HG02943 (cell line): Measurements from ENCODE around the gene TMEM100.

Experiments used
- ATAC-seq: cut with Tn5 transposase; IDR thresholded peaks from one replicate; pipeline ENCODE4 v1.9.1; 2021; ENCODE audit warnings: mild to moderate bottlenecking, low read depth, moderate library complexity; ENCODE audit not compliant: unreplicated experiment

Gene TMEM100, protein sequence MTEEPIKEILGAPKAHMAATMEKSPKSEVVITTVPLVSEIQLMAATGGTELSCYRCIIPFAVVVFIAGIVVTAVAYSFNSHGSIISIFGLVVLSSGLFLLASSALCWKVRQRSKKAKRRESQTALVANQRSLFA

DNA sequence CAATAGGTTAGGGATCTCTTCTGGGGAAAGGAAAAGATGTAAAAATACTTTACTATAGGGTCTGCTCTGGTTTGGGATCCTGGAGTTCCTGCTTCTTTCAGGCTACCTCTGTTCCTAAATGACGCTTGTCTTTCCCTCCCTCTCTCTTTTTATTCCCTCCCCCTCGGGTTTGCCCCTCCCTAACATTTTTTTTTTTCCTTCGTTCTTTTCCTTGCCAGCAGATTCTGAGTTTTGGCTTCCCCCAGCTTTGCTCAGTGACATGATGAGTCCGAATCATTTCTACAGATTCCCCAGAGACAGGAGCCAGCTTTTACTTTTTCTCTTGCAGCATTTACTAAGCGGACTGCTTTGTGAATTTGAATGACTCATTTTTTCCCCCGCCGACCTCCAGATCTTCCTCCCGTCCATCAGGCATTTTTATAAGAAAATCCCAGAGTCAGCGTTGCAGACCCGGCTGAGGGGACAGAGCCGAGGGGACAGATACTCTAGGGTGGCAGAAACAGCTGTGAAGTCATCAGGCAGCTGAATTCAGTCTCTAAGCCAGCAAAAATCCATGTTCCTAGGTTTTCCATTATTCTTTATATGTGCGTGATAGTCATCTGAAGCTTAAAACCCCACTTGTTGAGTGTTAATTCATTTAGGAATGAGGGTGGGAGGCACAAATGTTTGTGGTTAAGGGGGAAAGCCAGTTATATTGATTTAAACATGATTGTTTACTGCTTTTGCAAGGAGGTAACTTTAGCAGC, at the start of gene TMEM100:
TSS of gene TMEM100 (minus strand) at position 123 of the 746 bp plus-strand sequence. CDS start 1,794 bp downstream, outside the sequence.
- no peak for ATAC-seq

DNA sequence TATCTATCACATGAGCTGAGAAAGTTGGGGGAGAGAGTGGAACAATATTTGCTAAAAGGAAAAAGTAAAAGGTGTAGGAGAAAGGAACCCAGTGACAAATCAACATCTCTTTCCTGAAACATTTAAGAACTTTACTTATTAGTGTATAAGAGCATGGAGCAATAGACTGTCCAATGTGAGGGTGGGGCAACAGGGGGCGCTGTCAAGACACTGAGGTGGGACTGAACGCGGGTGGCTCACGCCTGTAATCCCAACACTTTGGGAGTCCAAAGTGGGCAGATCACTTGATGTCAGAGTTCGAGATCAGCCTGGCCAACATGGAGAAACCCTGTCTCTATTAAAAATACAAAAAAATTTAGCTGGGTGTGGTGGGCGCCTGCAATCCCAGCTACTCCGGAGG, 49.4 kb upstream of the TMEM100 start:
- ATAC-seq: no peak

DNA sequence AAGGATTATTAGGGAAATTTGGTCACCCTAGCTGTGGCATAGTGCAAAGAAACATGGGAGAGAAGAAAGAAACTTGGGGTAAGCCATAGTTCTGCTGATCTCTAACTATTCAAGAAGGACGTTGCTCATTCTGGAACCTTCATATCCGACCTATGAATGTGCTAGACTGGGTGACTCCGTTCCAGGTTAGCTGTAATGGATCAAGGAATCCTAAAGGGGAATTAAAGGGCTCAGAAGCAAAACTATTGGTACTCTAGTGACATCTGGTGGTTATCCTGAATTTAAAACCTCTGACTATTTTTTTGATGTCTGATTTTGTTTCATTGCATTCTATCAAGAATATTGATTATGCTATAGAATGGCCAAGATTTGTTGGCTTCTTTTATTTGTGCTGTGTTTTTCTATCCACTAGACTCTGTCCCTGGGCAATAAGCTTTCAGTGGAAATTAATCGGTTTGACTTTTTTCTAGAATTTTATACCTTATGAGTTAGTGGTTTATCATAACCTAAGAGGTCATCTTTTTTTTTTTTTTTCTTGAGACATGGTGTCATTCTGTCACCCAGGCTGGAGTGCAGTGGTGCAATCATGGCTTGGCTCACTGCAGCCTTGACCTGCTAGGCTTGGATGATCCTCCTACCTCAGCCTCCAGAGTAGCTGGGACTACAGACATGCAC, 47.7 kb upstream of the TMEM100 start:
- no peak for ATAC-seq

DNA sequence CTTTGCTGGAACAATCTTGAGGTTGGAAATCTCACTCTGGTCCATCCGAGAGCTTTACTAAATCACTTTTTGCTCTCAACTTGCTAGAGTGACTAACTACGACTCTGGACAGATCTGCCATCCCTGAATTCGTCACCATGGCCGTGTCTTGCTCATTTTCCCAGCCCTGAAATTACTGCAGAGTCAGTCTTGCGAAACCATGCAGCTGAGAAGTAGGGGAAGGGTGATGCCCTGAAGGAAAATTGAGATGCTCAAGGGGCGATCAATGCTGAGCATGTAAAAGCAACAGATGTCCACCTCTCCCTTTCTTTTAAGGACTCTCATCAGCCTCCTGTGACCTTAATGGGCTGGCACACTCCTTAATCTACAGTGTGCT, 46.9 kb upstream of the TMEM100 start:
- no peak for ATAC-seq

DNA sequence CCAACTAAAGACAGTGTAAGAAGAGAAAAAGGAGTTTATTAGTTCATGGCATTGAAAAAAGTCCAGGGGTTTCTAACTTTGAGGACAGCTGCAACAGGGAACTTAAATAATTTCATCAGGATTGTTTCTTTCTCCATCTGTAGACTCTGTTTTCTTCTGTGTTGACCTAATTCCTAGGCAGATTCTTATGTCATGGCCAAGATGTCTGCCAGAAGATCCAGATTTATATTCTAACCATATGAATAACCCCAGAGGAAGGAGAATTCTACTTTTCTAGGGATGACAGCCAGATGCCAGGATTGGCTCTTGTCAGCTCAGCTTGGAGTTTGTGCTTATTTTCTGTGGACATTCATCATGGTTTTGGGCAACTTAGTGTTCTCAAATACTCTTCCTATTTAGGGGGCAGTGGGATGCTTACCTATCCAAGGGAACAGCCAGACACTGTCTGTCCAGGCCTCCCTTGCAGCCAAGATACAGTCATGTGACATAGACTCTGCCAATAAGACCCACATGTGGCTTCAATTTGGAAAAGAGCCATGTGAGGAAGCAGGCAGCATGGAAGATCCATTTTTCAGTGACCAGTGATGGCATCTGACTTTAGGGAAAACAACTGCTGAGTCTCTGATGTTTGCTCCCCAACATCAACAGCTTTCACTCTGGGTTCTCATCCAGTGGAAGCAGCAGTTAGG, 46.4 kb upstream of the TMEM100 start:
- no peak for ATAC-seq

DNA sequence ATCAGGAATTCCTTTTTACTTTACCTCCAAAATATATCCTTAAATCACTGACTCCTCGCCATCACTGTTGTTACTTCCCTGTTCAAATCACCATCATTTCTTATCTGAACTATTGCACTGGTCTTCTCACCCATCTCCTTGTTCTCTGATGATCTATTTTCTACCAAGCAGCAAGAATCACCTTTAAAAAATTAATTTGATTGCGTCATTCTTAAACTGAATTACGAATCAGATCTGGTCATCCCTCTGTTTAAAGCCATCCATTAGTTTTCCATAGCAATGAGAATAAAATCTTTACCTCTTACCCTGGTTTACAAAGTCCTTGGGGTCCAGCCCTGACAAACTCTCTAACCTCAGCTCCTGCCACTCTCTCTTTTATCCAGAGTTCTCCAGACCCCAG, 42.8 kb upstream of the TMEM100 start:
- ATAC-seq: no peak

DNA sequence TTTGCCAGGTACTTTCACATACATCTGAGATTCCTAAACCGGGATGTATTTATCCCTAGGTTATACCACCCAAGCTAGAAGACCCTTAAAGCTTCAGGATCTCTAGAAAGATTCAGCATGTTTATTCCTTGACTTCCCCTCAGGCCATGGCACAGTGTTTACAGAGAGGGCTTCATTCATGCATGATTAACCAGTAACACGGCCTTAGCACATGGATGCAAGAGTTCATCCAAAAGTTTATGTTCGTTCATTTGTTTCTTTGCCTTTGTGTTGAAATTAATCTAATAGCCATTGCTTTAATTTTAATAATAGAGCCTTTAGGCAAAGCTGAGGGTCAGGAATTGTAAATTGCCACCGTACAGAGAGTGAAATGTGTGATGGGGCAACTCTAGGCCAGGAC, 41.9 kb upstream of the TMEM100 start:
- ATAC-seq: no peak

DNA sequence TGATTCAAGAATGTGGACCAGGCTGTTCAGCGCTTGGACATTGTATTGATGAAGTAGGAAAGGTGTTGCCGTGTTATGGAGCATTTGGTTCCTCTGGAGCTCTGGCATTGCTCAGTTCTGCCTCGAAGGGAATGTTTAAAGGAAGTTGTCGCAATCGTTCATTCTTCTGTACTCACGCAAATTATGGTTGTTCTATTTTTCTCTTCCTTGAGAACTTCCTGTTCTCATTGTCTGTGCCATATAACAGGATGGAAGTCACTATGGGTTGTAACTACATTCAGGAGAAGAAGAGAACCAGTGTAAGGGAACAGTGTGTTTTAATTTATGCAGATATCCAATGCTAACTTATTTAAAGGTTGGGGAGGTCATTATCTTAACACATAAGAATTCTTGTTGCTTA, 41.2 kb upstream of the TMEM100 start:
- ATAC-seq: no peak

DNA sequence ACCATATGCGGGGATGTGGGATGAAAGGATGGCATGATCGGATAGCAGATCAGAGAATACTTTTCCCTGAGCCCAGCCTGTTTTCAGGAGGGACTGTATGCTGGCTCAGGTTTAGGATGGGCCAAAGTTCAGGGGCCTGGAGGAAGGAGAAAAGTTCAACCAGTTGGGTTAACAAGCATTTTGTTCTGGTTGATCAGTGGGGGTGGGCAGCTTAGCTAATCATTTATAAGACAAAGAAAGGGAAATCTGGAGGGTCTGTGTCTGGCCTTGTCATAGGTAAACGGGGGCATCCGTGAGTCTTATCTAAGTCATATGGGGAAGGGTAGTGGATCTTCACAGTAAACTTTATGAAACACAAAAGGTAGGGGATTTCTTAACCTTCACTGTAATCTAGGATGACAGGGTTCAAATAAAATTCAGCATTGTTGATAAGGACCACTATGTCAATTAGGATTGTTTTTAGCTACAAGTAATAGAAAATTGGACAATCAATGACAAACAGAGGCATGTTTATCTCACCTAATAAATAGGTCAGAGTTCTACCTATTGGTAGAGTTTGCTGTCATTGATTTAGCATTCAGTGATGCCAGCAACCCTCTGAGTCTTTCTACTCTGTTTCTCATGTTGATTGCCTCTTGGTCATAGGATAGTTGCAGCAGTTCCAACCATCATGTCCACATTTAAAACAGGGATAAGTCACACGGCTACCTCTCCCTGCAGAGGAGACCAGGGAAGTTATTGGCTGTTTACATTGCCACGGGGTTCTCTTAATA, 39.6 kb upstream of the TMEM100 start:
- no peak for ATAC-seq

DNA sequence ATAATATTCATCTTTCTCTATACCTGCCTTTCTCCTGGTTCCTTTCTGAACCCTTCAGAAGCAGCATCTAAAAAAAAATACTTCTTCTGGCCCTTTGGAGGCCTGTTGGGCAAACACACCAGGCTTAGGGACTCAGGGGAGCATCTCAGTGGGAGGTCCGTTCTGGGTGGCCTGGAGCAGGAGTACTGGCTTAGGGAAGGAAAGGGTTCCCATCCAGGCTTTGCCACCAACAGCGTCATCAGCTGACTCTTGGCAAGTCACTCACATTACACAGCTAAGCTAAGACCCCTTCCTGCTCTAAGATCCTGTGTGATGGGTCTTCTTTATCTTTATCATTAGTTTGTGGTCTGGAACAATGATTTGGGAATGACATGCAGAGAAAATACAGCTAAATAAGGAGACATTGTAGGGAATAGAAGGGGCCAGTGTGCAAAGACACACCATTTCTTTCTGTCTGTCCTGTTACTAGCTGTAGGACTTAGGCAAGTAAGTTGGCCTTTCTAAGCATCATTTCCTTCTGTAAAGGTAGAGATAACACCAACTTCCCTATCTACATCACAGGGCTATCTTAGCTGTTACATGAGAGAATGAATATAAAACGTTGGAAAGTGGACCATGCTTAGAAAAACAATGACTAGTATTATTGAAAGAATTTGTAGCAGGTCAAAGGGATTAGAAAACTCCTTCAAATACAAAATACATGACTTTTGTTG, 38.1 kb upstream of the TMEM100 start:
- ATAC-seq: no peak

DNA sequence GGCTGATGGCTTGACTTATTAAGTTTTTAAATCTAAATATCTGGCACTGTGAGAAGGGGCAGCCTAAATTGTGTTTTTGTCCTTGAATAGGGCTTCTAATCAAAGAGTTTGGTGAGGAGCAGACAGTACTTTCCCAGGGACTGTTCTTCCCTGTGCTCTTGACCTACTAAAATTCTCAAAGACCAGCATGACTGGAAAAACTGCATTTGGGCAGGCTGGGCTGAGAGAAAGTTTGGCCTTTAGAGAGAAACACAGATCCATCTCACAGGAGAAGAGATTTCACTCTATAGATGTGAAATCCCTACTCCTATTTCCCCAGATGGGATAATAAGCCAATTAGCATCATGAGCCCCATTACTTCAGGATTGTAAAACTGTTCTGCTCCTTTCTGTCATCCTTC, 35.5 kb upstream of the TMEM100 start:
- no peak for ATAC-seq

DNA sequence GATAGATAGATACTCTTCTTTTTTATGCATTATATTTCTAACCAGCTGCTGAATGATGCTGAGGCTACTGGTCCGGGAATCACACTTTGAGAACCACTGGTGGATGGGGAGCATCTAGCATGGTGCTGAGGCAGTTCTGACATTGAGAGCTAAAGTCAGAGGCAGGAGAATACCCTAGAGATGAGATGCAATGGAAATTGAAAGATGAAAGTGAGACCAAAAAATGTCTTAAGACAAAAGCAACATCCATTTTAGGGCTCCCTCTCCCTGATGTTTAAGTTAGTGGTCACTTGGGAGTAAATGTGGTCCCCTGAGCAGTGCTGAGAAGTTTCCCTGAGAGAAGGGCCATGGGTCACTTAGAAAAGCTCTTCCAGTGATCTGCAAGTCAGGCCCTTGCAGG, 35.0 kb upstream of the TMEM100 start:
- ATAC-seq: no peak

DNA sequence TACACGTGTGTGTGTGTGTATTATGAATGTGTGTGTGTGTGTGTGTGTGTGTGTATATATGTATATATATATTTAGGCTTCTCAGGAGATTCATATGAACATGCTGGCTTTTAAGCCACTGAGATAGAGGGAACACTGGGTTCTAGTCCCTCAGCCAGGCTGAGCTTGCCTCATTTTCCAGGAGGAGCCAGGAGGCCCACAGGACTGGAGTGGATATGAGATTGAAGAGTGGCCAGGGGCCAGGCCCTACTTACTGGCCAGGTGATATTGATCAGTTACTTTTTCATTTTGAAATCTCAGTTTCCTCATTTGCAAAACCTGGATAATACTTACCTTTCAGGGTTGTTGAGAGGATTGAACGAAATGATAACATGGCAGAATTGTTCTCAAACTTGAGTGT, 34.0 kb upstream of the TMEM100 start:
- ATAC-seq: no peak

DNA sequence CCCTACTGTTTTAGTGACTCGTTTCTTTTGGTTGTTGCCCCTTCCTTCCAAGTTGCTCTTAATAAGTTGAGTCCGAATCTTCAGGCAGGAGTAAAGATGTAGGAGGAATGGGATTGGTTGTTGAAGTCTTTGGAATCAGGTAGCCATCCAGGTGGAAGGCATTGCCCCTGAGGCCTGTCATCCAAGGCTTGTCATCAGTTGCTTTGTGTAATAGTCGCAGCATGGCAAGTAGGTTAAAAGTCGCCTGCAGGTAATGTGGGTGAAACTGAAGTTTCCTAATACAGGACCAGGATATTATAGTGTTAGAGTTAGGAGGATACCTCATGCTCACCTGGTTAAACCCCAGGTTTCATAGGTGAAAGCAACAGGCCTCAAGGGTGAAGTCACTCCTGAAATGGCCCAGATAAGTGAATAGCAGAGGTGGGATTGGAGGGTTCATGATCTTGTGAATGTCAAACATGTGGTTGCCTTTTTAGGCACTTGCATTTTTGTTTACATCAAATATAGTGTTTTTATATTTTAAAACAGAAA, 29.1 kb upstream of the TMEM100 start:
- ATAC-seq: no peak

DNA sequence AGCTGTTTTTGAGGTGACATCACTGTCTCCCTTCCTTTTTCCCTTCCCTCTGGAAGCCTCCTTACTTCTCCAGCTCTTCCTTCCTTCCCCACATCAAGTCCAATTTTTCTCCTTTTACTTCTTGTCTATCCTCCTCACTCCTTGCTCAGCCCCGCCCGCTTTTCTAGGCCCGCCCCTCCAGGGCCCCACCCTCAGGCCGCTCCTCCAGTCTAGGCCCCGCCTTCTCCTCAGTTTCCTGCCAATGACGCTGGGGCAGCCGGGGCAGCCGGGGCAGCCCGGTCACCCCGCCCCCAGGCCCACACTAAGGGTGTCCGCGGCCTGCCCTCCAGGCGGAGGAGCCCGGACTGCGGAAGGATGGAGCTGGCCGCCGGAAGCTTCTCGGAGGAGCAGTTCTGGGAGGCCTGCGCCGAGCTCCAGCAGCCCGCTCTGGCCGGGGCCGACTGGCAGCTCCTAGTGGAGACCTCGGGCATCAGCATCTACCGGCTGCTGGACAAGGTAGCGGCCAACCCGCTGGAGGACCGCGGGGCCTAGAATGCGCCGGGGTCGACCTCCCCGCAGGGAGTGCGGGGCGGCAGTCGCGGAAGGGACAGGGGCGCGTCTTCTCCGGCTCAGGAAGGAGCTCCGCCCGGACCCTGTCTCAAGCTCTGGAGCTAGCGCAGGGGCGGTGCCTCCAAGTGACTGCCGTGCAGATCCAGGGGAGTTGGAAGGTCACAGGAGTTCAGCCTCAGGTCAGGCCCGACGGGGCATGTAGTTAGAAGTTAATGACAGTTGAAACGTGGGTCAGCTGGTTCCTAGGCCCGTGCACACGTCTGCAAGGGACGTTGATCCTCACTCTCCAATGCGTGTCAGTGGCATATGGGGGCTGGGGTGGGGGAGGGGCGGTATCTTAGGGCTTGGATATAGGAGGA, 28.3 kb upstream of the TMEM100 start, which contains the start of gene PCTP:
TSS of gene PCTP (plus strand) at position 302 of the 908 bp plus-strand sequence. CDS start at position 355, 53 bp downstream.
- ATAC-seq: peak; percentile 99

DNA sequence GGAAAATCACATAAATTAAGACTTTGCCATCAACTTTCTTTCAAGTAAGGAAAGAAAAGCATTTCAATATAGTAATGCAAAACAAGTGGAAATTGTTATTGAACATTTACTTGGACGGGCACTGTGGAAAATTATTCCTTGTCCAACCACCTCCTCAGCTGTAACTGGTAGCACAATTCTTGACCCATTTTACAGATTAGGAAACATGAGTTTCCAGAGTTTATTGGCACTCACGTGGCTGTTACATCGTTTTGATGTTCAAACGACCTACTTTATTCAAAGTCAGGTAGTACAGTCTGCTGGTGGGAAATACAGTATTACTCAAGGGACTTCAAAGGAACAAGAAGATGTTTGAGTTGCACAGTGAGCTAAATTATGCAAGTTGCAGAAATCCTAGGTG, 27.3 kb upstream of the TMEM100 start:
- ATAC-seq: no peak

DNA sequence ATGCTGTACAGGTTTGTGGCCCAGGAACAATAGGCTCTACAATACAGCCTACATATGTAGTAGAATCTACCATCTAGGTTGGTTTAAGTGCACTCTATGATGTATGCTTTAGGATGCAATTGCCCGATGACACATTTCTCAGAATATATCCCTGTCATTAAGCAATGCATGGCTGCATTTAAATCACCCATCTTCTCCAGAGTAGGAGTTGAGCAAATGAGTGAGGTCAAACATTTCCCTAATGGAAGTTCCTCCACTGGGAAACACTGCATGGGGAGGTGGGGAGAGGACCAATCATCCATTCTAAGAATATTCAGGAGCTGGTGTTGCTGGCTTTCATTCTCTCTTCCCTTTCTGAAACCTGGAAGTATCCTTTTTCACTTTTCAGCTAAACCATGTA, 26.2 kb upstream of the TMEM100 start:
- no peak for ATAC-seq

DNA sequence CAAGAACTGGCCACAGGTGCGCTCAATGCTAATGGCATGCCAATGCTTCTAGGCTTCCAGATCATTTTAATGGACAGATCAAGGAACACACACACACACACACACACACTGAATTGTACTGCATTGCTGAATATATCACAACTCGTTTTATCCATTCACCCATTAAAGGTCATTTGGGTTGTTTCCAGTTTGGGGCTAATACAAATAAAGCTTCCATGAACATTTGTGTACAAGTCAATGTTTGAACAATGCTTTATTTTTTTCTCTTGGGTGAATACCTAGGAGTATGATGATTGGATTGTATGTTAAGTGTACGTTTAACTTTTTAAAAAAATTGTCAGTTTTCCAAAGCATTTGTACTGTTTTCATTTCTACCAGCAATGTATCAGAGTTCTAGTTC, 24.5 kb upstream of the TMEM100 start:
- no peak for ATAC-seq

DNA sequence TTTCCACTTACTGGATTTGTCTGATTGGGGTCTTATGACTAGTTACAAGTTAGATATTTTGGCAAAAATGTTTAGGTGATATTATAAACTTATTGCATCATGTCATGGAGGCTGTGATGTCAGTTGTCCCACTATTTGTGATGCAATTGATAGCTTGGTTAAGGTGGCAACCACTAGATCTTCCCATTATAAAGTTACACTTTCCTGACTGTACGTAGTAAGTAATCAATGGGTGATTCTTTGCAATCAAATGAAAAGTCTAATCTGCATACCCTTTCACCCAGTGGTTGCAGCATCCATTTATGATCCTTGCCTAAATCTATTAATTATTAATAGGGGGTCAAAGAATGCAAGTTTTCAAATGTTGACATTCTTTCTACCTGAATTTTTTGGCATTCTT, 23.8 kb upstream of the TMEM100 start:
- ATAC-seq: no peak
